ENCODE results near the gene ALAS1. TPM values are rescaled to one million over a fixed set of nuclear protein-coding genes. Genes with fewer than 3 reads are reported as not detected.

The ALAS1 gene
- total and polyA plus RNA-seq, 2 experiments from 2014 or later = 17.8 to 42.8 TPM

DNA sequence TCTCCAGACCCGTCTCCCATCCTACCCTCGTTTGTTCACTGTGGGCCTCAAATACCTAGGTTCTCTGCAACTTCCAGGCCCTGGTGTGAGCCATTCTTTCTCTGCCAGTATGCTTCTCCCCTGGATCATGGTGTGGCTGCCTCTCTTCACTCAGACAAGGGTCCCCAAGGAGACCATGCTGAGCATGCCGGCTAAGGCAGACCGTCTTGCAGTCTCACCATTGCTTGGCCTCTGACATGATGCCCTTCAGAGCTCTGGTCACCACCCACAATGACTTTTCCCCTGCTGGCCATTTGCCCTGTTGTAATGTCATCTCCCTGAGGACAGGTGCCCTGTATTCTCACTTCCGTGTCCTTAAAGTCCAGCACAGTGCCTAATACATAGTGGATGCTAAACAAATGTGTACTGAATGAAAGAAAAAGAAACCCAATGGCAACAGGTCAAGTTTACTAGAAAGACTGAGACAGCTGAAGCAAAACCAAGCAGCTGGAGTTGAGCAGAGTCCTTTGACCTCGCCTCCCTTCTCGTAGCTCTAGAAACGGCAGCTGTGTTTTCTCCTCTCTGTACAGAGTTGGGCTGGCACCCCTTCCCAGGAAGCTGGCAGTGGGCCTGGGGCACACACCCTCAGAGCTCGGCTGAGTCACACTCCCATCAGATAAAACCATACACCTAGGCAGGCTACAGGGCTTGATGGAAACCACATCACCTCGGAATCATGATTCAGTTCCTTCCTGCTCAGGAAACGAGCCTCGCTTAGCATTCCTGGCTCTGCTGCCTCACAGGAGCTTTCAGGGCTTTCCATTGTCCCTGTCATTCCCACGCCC lies 18.8 kb downstream of the ALAS1 start:
- Histone ChIP-seq H3K4me2 (no peak overlapping the region), H3K79me2 (replicated peaks; ENCODE audit: insufficient read depth) (no peaks in the 10 kb centered on the region), H3K9me2 (ENCODE audit: insufficient read depth) (no peaks in the 10 kb centered on the region), H3F3A (replicated peaks; ENCODE audit: low read depth) (no peaks in the 10 kb centered on the region), H3K4me1 (ENCODE audit: insufficient read depth) (peaks cover 3% of the 10 kb centered on the region), H3K27ac (ENCODE audit: low read depth) (no peak overlapping the region), H3K27me3 (ENCODE audit: insufficient read depth) (no peaks in the 10 kb centered on the region), H3K36me3 (ENCODE audit: insufficient read depth) (peaks cover 21% of the 10 kb centered on the region), H3K4me3 (no peak overlapping the region), H2AFZ (no peak overlapping the region), H4K20me1 (replicated peaks; ENCODE audit: insufficient read depth) (peaks cover 2% of the 10 kb centered on the region; the same call in 1 of the 2 replicates)
- Mint-ChIP-seq H3K4me1 (peaks cover 8% of the 10 kb centered on the region; the same call in 2 of the 3 replicates), H3K9me3 (no peaks in the 10 kb centered on the region), H3K27me3 (ENCODE audit: insufficient read depth, low read depth, poor library complexity) (peaks cover 7% of the 10 kb centered on the region), H3K36me3 (ENCODE audit: low read depth) (peaks cover 38% of the 10 kb centered on the region), H3K27ac (no peak overlapping the region), H3K4me3 (no peak overlapping the region)
- no peak for TF ChIP-seq EZH2phosphoT487 (IDR thresholded peaks at IDR 0.05; ENCODE audit: unreplicated experiment)
- TF ChIP-seq, protein P1, sequence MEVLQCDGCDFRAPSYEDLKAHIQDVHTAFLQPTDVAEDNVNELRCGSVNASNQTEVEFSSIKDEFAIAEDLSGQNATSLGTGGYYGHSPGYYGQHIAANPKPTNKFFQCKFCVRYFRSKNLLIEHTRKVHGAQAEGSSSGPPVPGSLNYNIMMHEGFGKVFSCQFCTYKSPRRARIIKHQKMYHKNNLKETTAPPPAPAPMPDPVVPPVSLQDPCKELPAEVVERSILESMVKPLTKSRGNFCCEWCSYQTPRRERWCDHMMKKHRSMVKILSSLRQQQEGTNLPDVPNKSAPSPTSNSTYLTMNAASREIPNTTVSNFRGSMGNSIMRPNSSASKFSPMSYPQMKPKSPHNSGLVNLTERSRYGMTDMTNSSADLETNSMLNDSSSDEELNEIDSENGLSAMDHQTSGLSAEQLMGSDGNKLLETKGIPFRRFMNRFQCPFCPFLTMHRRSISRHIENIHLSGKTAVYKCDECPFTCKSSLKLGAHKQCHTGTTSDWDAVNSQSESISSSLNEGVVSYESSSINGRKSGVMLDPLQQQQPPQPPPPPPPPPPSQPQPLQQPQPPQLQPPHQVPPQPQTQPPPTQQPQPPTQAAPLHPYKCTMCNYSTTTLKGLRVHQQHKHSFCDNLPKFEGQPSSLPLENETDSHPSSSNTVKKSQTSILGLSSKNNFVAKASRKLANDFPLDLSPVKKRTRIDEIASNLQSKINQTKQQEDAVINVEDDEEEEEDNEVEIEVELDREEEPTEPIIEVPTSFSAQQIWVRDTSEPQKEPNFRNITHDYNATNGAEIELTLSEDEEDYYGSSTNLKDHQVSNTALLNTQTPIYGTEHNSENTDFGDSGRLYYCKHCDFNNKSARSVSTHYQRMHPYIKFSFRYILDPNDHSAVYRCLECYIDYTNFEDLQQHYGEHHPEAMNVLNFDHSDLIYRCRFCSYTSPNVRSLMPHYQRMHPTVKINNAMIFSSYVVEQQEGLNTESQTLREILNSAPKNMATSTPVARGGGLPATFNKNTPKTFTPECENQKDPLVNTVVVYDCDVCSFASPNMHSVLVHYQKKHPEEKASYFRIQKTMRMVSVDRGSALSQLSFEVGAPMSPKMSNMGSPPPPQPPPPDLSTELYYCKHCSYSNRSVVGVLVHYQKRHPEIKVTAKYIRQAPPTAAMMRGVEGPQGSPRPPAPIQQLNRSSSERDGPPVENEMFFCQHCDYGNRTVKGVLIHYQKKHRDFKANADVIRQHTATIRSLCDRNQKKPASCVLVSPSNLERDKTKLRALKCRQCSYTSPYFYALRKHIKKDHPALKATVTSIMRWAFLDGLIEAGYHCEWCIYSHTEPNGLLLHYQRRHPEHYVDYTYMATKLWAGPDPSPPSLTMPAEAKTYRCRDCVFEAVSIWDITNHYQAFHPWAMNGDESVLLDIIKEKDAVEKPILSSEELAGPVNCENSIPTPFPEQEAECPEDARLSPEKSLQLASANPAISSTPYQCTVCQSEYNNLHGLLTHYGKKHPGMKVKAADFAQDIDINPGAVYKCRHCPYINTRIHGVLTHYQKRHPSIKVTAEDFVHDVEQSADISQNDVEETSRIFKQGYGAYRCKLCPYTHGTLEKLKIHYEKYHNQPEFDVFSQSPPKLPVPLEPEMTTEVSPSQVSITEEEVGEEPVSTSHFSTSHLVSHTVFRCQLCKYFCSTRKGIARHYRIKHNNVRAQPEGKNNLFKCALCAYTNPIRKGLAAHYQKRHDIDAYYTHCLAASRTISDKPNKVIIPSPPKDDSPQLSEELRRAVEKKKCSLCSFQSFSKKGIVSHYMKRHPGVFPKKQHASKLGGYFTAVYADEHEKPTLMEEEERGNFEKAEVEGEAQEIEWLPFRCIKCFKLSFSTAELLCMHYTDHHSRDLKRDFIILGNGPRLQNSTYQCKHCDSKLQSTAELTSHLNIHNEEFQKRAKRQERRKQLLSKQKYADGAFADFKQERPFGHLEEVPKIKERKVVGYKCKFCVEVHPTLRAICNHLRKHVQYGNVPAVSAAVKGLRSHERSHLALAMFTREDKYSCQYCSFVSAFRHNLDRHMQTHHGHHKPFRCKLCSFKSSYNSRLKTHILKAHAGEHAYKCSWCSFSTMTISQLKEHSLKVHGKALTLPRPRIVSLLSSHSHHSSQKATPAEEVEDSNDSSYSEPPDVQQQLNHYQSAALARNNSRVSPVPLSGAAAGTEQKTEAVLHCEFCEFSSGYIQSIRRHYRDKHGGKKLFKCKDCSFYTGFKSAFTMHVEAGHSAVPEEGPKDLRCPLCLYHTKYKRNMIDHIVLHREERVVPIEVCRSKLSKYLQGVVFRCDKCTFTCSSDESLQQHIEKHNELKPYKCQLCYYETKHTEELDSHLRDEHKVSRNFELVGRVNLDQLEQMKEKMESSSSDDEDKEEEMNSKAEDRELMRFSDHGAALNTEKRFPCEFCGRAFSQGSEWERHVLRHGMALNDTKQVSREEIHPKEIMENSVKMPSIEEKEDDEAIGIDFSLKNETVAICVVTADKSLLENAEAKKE (CRISPR knock-in tag; IDR thresholded peaks at IDR 0.05) = no peak
- TF ChIP-seq, protein P2, sequence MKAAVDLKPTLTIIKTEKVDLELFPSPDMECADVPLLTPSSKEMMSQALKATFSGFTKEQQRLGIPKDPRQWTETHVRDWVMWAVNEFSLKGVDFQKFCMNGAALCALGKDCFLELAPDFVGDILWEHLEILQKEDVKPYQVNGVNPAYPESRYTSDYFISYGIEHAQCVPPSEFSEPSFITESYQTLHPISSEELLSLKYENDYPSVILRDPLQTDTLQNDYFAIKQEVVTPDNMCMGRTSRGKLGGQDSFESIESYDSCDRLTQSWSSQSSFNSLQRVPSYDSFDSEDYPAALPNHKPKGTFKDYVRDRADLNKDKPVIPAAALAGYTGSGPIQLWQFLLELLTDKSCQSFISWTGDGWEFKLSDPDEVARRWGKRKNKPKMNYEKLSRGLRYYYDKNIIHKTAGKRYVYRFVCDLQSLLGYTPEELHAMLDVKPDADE (IDR thresholded peaks at IDR 0.05) = no peak
- TF ChIP-seq CREB1 (CRISPR knock-in tag; IDR thresholded peaks at IDR 0.05; ENCODE audit: low read depth) = no peak
- TF ChIP-seq EZH2 (IDR thresholded peaks at IDR 0.05; ENCODE audit: low read depth, unreplicated experiment) = no peak
- no peak for TF ChIP-seq POLR2AphosphoS5 (IDR thresholded peaks at IDR 0.05; ENCODE audit: low read depth)
- TF ChIP-seq ZNF114 (CRISPR knock-in tag; IDR thresholded peaks at IDR 0.05) = no peak
- no peak for TF ChIP-seq STAT1 (IDR thresholded peaks at IDR 0.05; ENCODE audit: unreplicated experiment)
- DNase-seq (ENCODE audit: low spot score) (no peak), ATAC-seq (no peak)

All from GM23338 (cell line).